Measurements from ENCODE around the gene SMARCA5. TPM values are rescaled to one million over a fixed set of nuclear protein-coding genes. Genes with fewer than 3 reads are reported as not detected.

SMARCA5 gene
- total and polyA plus RNA-seq, 9 of the 15 experiments (the other 6 are each of a cell fraction or from before 2014, with no cell fraction given), result 21.6 to 57.8 (median 34.6) TPM

GRCh38 chr4:143513314-143514168, at the start of gene SMARCA5 (continued):
- no peak for TF ChIP-seq ZNF23 (CRISPR knock-in tag; IDR thresholded peaks at IDR 0.05)
- peak; percentile 94 for TF ChIP-seq GATA2 (CRISPR knock-in tag; IDR thresholded peaks at IDR 0.05)
- peak; percentile 41 for TF ChIP-seq ARID1B (IDR thresholded peaks at IDR 0.05)
- no peak for TF ChIP-seq KAT8 (IDR thresholded peaks at IDR 0.05; ENCODE audit: low read depth)
- no peak for TF ChIP-seq CGGBP1 (CRISPR knock-in tag; IDR thresholded peaks at IDR 0.05)
- TF ChIP-seq ZBTB2 (IDR thresholded peaks at IDR 0.05), result peak; percentile 98
- no peak for TF ChIP-seq RBM39 (optimal IDR thresholded peaks at IDR 0.05; ENCODE audit: low read depth, low read length)
- no peak for TF ChIP-seq ZBTB43 (CRISPR knock-in tag; IDR thresholded peaks at IDR 0.05)
- no peak for TF ChIP-seq FOXA1 (IDR thresholded peaks at IDR 0.05; ENCODE audit: borderline replicate concordance)
- TF ChIP-seq ZBTB33 (CRISPR knock-in tag; IDR thresholded peaks at IDR 0.05), result no peak
- no peak for TF ChIP-seq SP2 (IDR thresholded peaks at IDR 0.05; ENCODE audit: extremely low read depth, low read depth, low read length, poor library complexity, severe bottlenecking)
- no peak for TF ChIP-seq XRCC4 (IDR thresholded peaks at IDR 0.05; ENCODE audit: extremely low read depth, insufficient read depth, insufficient read length)
- TF ChIP-seq ZNF76 (CRISPR knock-in tag; IDR thresholded peaks at IDR 0.05; ENCODE audit: borderline replicate concordance), result no peak
- no peak for TF ChIP-seq ZNF79 (CRISPR knock-in tag; IDR thresholded peaks at IDR 0.05; ENCODE audit: low read depth)
- peak; percentile 67 for TF ChIP-seq NR2C2 (CRISPR knock-in tag; IDR thresholded peaks at IDR 0.05)
- TF ChIP-seq NR2C2 (tag; IDR thresholded peaks at IDR 0.05), result peak; percentile 97
- TF ChIP-seq CTCFL (IDR thresholded peaks at IDR 0.05; ENCODE audit: borderline replicate concordance, insufficient read depth, low read depth, low read length, poor library complexity, severe bottlenecking), result no peak
- peak; percentile 54; the same call in 1 of the 2 replicates for TF ChIP-seq MITF (IDR thresholded peaks at IDR 0.05)

Data from K562 (cell line).